Measurements from ENCODE around the gene ZDHHC8.

ZDHHC8 gene, protein sequence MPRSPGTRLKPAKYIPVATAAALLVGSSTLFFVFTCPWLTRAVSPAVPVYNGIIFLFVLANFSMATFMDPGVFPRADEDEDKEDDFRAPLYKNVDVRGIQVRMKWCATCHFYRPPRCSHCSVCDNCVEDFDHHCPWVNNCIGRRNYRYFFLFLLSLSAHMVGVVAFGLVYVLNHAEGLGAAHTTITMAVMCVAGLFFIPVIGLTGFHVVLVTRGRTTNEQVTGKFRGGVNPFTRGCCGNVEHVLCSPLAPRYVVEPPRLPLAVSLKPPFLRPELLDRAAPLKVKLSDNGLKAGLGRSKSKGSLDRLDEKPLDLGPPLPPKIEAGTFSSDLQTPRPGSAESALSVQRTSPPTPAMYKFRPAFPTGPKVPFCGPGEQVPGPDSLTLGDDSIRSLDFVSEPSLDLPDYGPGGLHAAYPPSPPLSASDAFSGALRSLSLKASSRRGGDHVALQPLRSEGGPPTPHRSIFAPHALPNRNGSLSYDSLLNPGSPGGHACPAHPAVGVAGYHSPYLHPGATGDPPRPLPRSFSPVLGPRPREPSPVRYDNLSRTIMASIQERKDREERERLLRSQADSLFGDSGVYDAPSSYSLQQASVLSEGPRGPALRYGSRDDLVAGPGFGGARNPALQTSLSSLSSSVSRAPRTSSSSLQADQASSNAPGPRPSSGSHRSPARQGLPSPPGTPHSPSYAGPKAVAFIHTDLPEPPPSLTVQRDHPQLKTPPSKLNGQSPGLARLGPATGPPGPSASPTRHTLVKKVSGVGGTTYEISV

DNA sequence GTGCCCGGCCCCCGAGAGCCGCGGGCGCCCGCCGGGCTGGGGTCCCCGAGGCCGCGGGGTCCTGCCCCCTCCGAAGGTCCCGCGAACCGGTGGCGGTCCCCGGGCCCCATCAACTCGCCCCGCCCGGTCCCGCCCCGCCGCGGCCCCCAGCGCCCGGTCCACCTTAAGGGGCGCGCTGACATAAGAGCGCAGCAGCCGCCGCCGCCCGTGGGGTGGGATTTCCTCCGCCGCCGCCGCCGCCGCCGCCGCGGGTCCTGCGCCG is at the start of gene ZDHHC8:
Gene ZDHHC8 (plus strand): TSS at position 208 of the 262 bp plus-strand sequence. CDS start 144 bp downstream, outside the sequence.
- Histone ChIP-seq H3K27me3 (ENCODE audit: control insufficient read depth in 5 of 5, insufficient read depth in 4 of 5, low read length in 5 of 5) (no peaks in the 10 kb centered on the region), H3K36me3 (ENCODE audit: control insufficient read depth in 5 of 5, insufficient read depth in 5 of 5, low read length in 5 of 5) (peaks cover 0 to 18% (median 8%) of the 10 kb centered on the region in 5 donors), H3K4me3 (ENCODE audit: low read depth in 1 of 5, low read length in 5 of 5) (peak within 1 kb of the TSS; percentile 70 to 88 (median 82)), H3K27ac (ENCODE audit: low read depth, low read length) (peak within 1 kb of the TSS; percentile 67), H3K9me3 (ENCODE audit: control insufficient read depth in 5 of 5, low read length in 5 of 5) (no peaks in the 10 kb centered on the region), H3K4me1 (ENCODE audit: control insufficient read depth in 5 of 5, insufficient read depth in 5 of 5, low read length in 5 of 5) (peaks cover 7 to 55% (median 54%) of the 10 kb centered on the region in 5 donors), H3K9ac (ENCODE audit: low read length in 5 of 5) (peak within 1 kb of the TSS in 4 of 5 donors; percentile 81 to 90 (median 84))

DNA sequence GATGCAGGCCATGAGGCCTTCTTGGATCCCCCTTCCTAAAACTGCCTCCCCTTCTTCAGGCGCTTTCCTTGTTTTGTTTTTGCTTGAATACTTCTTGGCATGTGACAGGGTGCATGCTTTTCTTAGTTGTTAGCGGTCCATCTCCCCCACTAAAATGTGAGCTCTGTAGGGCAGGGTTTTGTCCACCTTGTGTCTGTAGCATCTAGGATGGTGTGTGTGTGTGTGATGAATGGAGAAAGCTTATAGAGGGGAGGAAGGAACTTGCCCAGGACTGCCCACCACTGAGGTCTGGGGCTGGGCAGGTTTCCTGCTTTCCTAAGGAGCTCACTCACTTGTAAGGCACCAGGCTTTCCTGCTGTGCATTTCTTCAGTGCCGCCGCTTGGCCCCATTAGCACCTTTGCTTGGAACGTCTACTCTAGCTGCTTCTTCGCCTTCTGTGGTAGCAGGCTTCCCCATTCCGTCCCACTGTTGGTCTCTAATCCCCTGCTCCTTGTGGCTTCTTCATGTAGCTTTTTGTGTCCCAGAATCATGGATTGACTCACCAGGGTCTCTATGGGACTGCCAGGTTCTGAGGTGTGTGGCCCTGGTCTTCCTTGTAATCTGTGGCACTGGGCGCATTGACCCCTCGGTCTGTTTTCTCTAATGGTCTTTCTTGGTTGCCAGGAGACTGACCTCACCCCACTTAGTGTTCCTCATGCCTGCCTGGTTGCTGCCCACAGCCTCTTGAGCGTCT is 48.3 kb upstream of the ZDHHC8 start:
- no peak overlapping the region for H3K4me3 ChIP-seq (ENCODE audit: low read depth in 1 of 5, low read length in 5 of 5)
- peak overlapping the region in 4 of 5 donors; percentile 10 to 58 (median 27) for H3K9ac ChIP-seq (ENCODE audit: low read length in 5 of 5)
- no peaks in the 10 kb centered on the region for H3K9me3 ChIP-seq (ENCODE audit: control insufficient read depth in 5 of 5, low read length in 5 of 5)
- H3K27ac ChIP-seq (ENCODE audit: low read depth, low read length), result no peak overlapping the region
- peaks cover 0 to 27% (median 26%) of the 10 kb centered on the region in 5 donors for H3K36me3 ChIP-seq (ENCODE audit: control insufficient read depth in 5 of 5, insufficient read depth in 5 of 5, low read length in 5 of 5)
- H3K27me3 ChIP-seq (ENCODE audit: control insufficient read depth in 5 of 5, insufficient read depth in 4 of 5, low read length in 5 of 5), result no peaks in the 10 kb centered on the region
- H3K4me1 ChIP-seq (ENCODE audit: control insufficient read depth in 5 of 5, insufficient read depth in 5 of 5, low read length in 5 of 5), result peaks cover 13 to 53% (median 41%) of the 10 kb centered on the region in 5 donors

DNA sequence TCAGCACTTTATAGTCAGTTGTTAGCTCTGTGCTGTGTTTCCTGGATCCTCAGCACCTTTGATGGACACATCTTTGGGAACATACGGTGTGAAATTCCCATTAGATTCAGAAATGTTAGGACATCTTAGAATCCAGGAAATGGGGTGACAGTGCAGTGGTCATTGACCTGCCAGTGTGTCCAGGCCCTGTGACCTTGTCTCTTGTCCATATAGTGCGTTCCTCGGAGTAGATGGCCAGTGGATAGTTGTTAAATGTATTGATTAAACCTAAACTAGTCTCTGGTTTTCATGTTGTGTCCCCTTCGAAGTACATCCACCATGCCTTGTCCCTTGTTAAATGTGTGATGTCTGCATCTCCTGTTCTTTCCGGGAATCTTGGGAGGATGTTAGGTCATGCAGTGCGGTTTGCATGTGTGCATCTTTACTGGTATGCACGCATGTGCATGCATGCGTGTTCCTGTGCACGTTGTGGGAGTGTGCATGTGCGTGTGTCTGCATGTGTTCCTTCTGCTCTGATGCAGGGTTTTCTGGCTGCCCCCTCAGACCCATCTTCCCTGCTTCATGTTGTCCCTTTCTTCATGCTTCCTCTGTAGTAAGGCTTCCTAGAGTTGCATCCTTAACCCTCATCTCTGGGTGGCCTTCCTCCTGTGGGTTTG is 47.6 kb upstream of the ZDHHC8 start:
- Histone ChIP-seq H3K27me3 (ENCODE audit: control insufficient read depth in 5 of 5, insufficient read depth in 4 of 5, low read length in 5 of 5) (no peaks in the 10 kb centered on the region), H3K4me1 (ENCODE audit: control insufficient read depth in 5 of 5, insufficient read depth in 5 of 5, low read length in 5 of 5) (peaks cover 13 to 53% (median 41%) of the 10 kb centered on the region in 5 donors), H3K36me3 (ENCODE audit: control insufficient read depth in 5 of 5, insufficient read depth in 5 of 5, low read length in 5 of 5) (peaks cover 0 to 34% (median 33%) of the 10 kb centered on the region in 5 donors), H3K4me3 (ENCODE audit: low read depth in 1 of 5, low read length in 5 of 5) (no peak overlapping the region), H3K27ac (ENCODE audit: low read depth, low read length) (no peak overlapping the region), H3K9me3 (ENCODE audit: control insufficient read depth in 5 of 5, low read length in 5 of 5) (no peaks in the 10 kb centered on the region), H3K9ac (ENCODE audit: low read length in 5 of 5) (peak overlapping the region in 1 of 5 donors; percentile 33)

DNA sequence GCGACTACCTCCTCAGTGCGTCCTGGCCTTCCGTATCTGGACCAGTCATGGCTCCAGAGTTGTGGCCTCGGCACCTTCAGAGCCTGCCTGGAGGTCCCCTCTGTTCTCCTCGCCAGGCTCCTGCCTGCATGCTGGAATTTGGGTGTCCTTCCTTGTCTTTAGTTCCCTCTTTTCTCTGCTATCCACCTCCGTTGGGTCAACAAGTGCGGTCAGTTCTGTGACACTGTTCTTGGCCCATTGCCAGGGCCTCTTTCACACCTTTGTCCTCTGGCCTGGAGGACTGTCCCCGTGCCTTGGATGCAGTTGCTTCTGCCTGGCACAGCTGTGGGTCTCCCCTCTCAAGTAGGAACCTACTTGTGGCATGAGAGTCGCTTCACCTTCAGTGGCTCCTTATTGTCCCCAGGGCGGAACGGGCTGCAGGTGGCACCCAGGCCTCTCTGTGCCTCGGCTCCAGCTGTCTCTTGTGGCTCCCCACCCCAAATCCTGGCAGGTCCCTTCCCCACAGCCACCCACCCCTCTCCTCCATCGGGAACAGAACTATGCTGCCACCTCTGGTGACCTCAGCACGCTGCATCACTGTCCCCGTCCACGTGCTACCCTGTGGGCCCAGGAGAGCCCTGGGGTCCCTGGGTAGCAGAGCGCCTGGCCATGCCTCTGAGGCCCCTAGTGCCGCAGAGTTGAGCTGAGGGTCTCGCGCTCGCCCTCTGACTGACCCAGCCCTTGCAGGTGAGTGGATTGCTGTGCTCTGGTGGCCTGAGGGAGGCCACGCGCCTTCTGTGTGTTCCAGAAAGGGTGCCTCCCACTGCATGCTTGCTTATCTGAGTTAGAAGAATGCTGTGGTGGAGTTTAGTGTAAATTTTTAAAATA is 46.8 kb upstream of the ZDHHC8 start:
- Histone ChIP-seq H3K27ac (ENCODE audit: low read depth, low read length) (no peak overlapping the region), H3K9ac (ENCODE audit: low read length in 5 of 5) (no peak overlapping the region), H3K4me3 (ENCODE audit: low read depth in 1 of 5, low read length in 5 of 5) (no peak overlapping the region), H3K9me3 (ENCODE audit: control insufficient read depth in 5 of 5, low read length in 5 of 5) (no peaks in the 10 kb centered on the region), H3K27me3 (ENCODE audit: control insufficient read depth in 5 of 5, insufficient read depth in 4 of 5, low read length in 5 of 5) (no peaks in the 10 kb centered on the region), H3K4me1 (ENCODE audit: control insufficient read depth in 5 of 5, insufficient read depth in 5 of 5, low read length in 5 of 5) (peaks cover 13 to 46% (median 41%) of the 10 kb centered on the region in 5 donors), H3K36me3 (ENCODE audit: control insufficient read depth in 5 of 5, insufficient read depth in 5 of 5, low read length in 5 of 5) (peaks cover 0 to 42% (median 41%) of the 10 kb centered on the region in 5 donors)

DNA sequence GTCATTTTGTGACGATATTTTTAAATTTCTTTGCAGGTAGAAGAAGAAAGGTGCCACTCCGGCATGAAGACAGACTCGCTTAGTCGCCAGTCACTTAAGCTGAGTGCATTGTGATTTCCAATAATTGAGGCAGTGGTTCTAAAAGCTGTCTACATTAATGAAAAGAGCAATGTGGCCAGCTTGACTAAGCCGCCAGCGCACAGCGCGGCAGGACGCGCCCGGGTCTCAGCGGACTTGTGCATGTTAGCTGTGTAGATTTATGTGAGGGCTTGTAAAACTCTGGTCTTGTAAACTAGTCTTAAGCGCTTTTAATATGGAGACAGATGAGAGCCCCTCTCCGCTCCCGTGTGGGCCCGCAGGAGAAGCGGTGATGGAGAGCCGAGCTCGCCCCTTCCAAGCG is 46.0 kb upstream of the ZDHHC8 start:
- Histone ChIP-seq H3K4me1 (ENCODE audit: control insufficient read depth in 5 of 5, insufficient read depth in 5 of 5, low read length in 5 of 5) (peaks cover 13 to 44% (median 39%) of the 10 kb centered on the region in 5 donors), H3K36me3 (ENCODE audit: control insufficient read depth in 5 of 5, insufficient read depth in 5 of 5, low read length in 5 of 5) (peaks cover 3 to 51% (median 49%) of the 10 kb centered on the region in 5 donors), H3K4me3 (ENCODE audit: low read depth in 1 of 5, low read length in 5 of 5) (no peak overlapping the region), H3K9ac (ENCODE audit: low read length in 5 of 5) (no peak overlapping the region), H3K9me3 (ENCODE audit: control insufficient read depth in 5 of 5, low read length in 5 of 5) (no peaks in the 10 kb centered on the region), H3K27ac (ENCODE audit: low read depth, low read length) (no peak overlapping the region), H3K27me3 (ENCODE audit: control insufficient read depth in 5 of 5, insufficient read depth in 4 of 5, low read length in 5 of 5) (no peaks in the 10 kb centered on the region)

DNA sequence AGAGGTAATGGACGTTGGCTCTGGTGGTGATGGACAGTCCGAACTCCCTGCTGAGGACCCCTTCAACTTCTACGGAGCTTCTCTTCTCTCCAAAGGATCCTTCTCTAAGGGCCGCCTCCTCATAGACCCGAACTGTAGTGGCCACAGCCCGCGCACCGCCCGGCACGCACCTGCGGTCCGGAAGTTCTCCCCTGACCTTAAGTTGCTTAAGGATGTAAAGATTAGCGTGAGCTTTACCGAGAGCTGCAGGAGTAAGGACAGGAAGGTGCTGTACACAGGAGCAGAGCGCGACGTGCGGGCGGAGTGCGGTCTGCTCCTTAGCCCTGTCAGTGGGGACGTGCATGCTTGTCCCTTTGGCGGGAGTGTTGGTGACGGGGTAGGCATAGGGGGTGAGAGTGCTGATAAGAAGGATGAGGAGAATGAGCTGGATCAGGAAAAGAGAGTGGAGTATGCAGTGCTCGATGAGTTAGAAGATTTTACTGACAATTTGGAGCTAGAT is 45.5 kb upstream of the ZDHHC8 start:
- H3K27ac ChIP-seq (ENCODE audit: low read depth, low read length), result no peak overlapping the region
- peaks cover 3 to 56% (median 54%) of the 10 kb centered on the region in 5 donors for H3K36me3 ChIP-seq (ENCODE audit: control insufficient read depth in 5 of 5, insufficient read depth in 5 of 5, low read length in 5 of 5)
- H3K4me3 ChIP-seq (ENCODE audit: low read depth in 1 of 5, low read length in 5 of 5), result no peak overlapping the region
- no peak overlapping the region for H3K9ac ChIP-seq (ENCODE audit: low read length in 5 of 5)
- no peaks in the 10 kb centered on the region for H3K9me3 ChIP-seq (ENCODE audit: control insufficient read depth in 5 of 5, low read length in 5 of 5)
- no peaks in the 10 kb centered on the region for H3K27me3 ChIP-seq (ENCODE audit: control insufficient read depth in 5 of 5, insufficient read depth in 4 of 5, low read length in 5 of 5)
- H3K4me1 ChIP-seq (ENCODE audit: control insufficient read depth in 5 of 5, insufficient read depth in 5 of 5, low read length in 5 of 5), result peaks cover 9 to 39% (median 34%) of the 10 kb centered on the region in 5 donors

DNA sequence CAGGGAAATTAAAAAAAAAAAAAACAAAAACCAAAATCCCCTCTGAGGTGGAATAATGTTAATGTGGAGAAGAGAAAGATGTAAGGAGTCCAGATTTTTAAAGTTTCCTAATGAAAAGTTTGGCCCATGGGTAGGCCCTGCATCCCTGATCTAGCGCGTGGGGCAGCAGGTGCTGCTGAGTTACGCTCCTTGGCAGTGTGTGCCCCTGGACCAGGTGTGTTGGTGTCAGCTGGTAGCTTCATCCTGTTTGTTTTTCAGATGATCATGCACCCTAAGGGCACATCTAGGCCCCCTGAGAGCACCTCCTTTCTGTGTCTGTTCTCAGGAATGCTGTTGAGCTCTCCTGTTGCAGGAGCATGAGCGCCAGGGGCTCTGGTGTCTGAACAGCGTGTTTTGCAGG is 44.8 kb upstream of the ZDHHC8 start:
- Histone ChIP-seq H3K36me3 (ENCODE audit: control insufficient read depth in 5 of 5, insufficient read depth in 5 of 5, low read length in 5 of 5) (peaks cover 3 to 62% (median 60%) of the 10 kb centered on the region in 5 donors), H3K9ac (ENCODE audit: low read length in 5 of 5) (no peak overlapping the region), H3K27ac (ENCODE audit: low read depth, low read length) (no peak overlapping the region), H3K27me3 (ENCODE audit: control insufficient read depth in 5 of 5, insufficient read depth in 4 of 5, low read length in 5 of 5) (no peaks in the 10 kb centered on the region), H3K4me1 (ENCODE audit: control insufficient read depth in 5 of 5, insufficient read depth in 5 of 5, low read length in 5 of 5) (peaks cover 7 to 33% (median 27%) of the 10 kb centered on the region in 5 donors), H3K4me3 (ENCODE audit: low read depth in 1 of 5, low read length in 5 of 5) (no peak overlapping the region), H3K9me3 (ENCODE audit: control insufficient read depth in 5 of 5, low read length in 5 of 5) (no peaks in the 10 kb centered on the region)

DNA sequence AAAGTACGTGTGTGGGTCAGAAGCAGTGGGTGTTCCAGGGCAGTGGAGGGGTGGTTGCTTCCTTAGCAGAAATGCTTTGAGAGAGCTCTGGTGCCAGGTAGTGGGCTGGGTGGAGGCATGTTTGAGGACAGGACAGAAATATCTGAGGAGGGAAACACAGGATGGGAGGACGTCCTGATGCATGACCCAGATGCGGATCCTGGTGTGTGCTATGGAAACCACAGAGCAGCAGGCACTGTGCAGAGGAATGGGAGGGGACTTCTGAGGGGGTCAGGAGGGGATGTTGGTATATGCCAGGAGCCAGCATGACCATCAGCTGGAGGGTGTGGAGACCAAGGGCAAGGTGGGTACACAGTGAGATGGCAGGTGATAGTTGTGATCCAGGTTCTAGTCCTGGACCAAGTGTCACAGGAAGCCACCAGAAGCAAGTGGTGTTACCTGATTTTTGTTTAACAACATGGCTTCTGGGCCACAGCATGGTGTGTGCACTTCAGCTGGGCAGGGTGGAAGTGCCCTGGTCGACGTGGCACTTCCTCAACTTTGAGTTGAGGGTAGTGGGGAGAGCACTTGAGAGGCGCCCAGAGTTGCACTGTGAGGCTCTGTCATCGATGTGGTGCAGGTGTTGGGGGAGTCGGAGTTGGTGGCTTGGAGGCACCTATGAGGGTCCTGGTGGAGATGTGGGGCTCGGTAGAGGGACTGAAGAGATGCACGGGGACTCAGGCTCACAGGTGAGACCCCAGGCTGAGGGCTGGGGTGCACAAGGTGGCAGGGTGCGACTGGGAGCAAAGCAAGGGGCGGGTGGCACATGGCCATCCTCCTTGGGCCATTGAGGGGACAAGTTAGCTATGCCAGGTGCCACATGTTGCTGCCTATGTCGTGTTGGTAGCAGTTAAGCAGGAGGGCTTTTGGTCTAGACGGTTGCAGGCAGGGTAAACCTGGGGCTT is 44.0 kb upstream of the ZDHHC8 start:
- Histone ChIP-seq H3K4me3 (ENCODE audit: low read depth in 1 of 5, low read length in 5 of 5) (no peak overlapping the region), H3K9ac (ENCODE audit: low read length in 5 of 5) (no peak overlapping the region), H3K36me3 (ENCODE audit: control insufficient read depth in 5 of 5, insufficient read depth in 5 of 5, low read length in 5 of 5) (peaks cover 3 to 70% (median 69%) of the 10 kb centered on the region in 5 donors)

More for the DNA sequence above, 44.0 kb upstream of the ZDHHC8 start:
- H3K9me3 ChIP-seq (ENCODE audit: control insufficient read depth in 5 of 5, low read length in 5 of 5), result no peaks in the 10 kb centered on the region
- peaks cover 6 to 26% (median 24%) of the 10 kb centered on the region in 5 donors for H3K4me1 ChIP-seq (ENCODE audit: control insufficient read depth in 5 of 5, insufficient read depth in 5 of 5, low read length in 5 of 5)
- no peak overlapping the region for H3K27ac ChIP-seq (ENCODE audit: low read depth, low read length)
- H3K27me3 ChIP-seq (ENCODE audit: control insufficient read depth in 5 of 5, insufficient read depth in 4 of 5, low read length in 5 of 5), result no peaks in the 10 kb centered on the region

Data from subcutaneous abdominal adipose tissue (tissue), 5 donors.